Measurements from ENCODE around the gene FBXO31. TPM values are rescaled to one million over a fixed set of nuclear protein-coding genes. Genes with fewer than 3 reads are reported as not detected.

The FBXO31 gene
- total and polyA plus RNA-seq, 2 donors from 2014 or later: 12.5 to 34.9 TPM

GRCh38 chr16:87351320-87351698, 32.3 kb downstream of the FBXO31 start:
- TF ChIP-seq, protein P1, sequence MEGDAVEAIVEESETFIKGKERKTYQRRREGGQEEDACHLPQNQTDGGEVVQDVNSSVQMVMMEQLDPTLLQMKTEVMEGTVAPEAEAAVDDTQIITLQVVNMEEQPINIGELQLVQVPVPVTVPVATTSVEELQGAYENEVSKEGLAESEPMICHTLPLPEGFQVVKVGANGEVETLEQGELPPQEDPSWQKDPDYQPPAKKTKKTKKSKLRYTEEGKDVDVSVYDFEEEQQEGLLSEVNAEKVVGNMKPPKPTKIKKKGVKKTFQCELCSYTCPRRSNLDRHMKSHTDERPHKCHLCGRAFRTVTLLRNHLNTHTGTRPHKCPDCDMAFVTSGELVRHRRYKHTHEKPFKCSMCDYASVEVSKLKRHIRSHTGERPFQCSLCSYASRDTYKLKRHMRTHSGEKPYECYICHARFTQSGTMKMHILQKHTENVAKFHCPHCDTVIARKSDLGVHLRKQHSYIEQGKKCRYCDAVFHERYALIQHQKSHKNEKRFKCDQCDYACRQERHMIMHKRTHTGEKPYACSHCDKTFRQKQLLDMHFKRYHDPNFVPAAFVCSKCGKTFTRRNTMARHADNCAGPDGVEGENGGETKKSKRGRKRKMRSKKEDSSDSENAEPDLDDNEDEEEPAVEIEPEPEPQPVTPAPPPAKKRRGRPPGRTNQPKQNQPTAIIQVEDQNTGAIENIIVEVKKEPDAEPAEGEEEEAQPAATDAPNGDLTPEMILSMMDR (IDR thresholded peaks at IDR 0.05; ENCODE audit: borderline replicate concordance, extremely low read depth, insufficient read depth): no peak
- Histone ChIP-seq H3K36me3 (ENCODE audit: control insufficient read depth in 2 of 3, insufficient read depth in 3 of 3, low read length in 3 of 3) (peaks cover 0 to 1% (median 0%) of the 10 kb centered on the region in 3 donors), H3K27me3 (ENCODE audit: control insufficient read depth, insufficient read depth, low read length) (no peaks in the 10 kb centered on the region), H3K4me1 (ENCODE audit: control insufficient read depth in 2 of 3, insufficient read depth in 2 of 3, low read depth in 1 of 3, low read length in 3 of 3) (no peaks in the 10 kb centered on the region), H3K9me3 (ENCODE audit: control insufficient read depth in 2 of 3, insufficient read depth in 1 of 3, low read length in 3 of 3) (no peaks in the 10 kb centered on the region), H3K9ac (ENCODE audit: low read length in 3 of 3) (no peak overlapping the region), H3K4me3 (ENCODE audit: low read length in 3 of 3) (no peak overlapping the region), H3K27ac (ENCODE audit: low read depth in 2 of 2, low read length in 2 of 2) (no peak overlapping the region)
- FAIRE-seq (no peak), DNase-seq (no peak)
- intact Hi-C loops (cut with DNase I): no loop called here

- TF ChIP-seq, protein P1 (IDR thresholded peaks at IDR 0.05; ENCODE audit: borderline replicate concordance, extremely low read depth, insufficient read depth): no peak
Observed at GRCh38 chr16:87350681-87351319, 32.8 kb downstream of the FBXO31 start.

GRCh38 chr16:87350031-87350430, 33.5 kb downstream of the FBXO31 start:
- peaks cover 0 to 2% (median 0%) of the 10 kb centered on the region in 3 donors for H3K36me3 ChIP-seq (ENCODE audit: control insufficient read depth in 2 of 3, insufficient read depth in 3 of 3, low read length in 3 of 3)
- intact Hi-C loops (cut with DNase I): no loop called here
- no peak overlapping the region for H3K9ac ChIP-seq (ENCODE audit: low read length in 3 of 3)
- H3K4me1 ChIP-seq (ENCODE audit: control insufficient read depth in 2 of 3, insufficient read depth in 2 of 3, low read depth in 1 of 3, low read length in 3 of 3): no peaks in the 10 kb centered on the region
- DNase-seq (peak in 2 of 5 donors; percentile 36 to 50), FAIRE-seq (no peak)
- H3K27ac ChIP-seq (ENCODE audit: low read depth in 2 of 2, low read length in 2 of 2): no peak overlapping the region
- H3K4me3 ChIP-seq (ENCODE audit: low read length in 3 of 3): no peak overlapping the region
- H3K27me3 ChIP-seq (ENCODE audit: control insufficient read depth, insufficient read depth, low read length): no peaks in the 10 kb centered on the region
- H3K9me3 ChIP-seq (ENCODE audit: control insufficient read depth in 2 of 3, insufficient read depth in 1 of 3, low read length in 3 of 3): no peaks in the 10 kb centered on the region
- TF ChIP-seq, protein P1 (IDR thresholded peaks at IDR 0.05; ENCODE audit: borderline replicate concordance, extremely low read depth, insufficient read depth): no peak

More at GRCh38 chr16:87350681-87351319, 32.8 kb downstream of the FBXO31 start:
- H3K27me3 ChIP-seq (ENCODE audit: control insufficient read depth, insufficient read depth, low read length): no peaks in the 10 kb centered on the region
- H3K9ac ChIP-seq (ENCODE audit: low read length in 3 of 3): no peak overlapping the region
- H3K36me3 ChIP-seq (ENCODE audit: control insufficient read depth in 2 of 3, insufficient read depth in 3 of 3, low read length in 3 of 3): peaks cover 0 to 2% (median 0%) of the 10 kb centered on the region in 3 donors
- H3K9me3 ChIP-seq (ENCODE audit: control insufficient read depth in 2 of 3, insufficient read depth in 1 of 3, low read length in 3 of 3): no peaks in the 10 kb centered on the region
- H3K4me1 ChIP-seq (ENCODE audit: control insufficient read depth in 2 of 3, insufficient read depth in 2 of 3, low read depth in 1 of 3, low read length in 3 of 3): no peaks in the 10 kb centered on the region
- no peak overlapping the region for H3K4me3 ChIP-seq (ENCODE audit: low read length in 3 of 3)
- H3K27ac ChIP-seq (ENCODE audit: low read depth in 2 of 2, low read length in 2 of 2): no peak overlapping the region
- intact Hi-C loops (cut with DNase I): no loop called here
- DNase-seq: peak in 1 of 5 donors; percentile 7
- no peak for FAIRE-seq

Data from kidney (tissue), 14 donors.